ENCODE data around the gene KDM6A.
"Not testable (repeated sequence)": the region's sequence is repeated elsewhere in the genome, so short reads cannot be mapped to it uniquely, and the experiment has no call there.

Gene KDM6A

DNA sequence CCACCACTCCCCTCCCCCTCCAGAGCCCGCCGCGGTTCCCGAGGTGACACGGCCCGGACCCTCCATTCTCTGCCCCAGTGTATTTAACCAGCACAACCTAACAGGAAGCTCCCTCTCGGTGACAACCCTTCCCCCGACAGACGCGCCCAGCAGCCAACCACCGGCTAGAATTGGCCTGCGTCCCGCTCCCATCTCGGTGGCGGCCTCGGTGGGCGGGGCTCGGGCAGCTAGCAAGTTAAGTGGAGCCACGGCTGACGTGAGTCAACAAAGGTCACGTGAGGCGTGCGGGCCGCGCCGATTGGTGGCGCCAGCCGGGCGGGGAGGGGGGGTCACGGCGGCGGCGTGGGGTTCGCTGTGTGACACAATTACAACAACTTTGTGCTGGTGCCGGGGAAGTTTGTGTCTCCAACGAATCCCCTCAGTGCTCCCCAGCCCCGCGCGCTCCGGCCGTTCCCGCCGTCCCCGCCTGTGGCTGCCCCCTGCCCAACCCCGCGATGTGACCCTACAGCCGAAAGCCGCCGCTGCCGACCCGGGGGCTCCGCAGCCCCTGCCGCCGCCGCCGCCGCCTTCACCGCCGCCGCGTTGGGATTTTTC, at the start of gene KDM6A:
Gene KDM6A, plus strand, starts transcription at position 368 of the 594 bp plus-strand sequence. CDS start 364 bp downstream, outside the sequence.
- peak; percentile 91 for DNase-seq (ENCODE audit: low read depth)

DNA sequence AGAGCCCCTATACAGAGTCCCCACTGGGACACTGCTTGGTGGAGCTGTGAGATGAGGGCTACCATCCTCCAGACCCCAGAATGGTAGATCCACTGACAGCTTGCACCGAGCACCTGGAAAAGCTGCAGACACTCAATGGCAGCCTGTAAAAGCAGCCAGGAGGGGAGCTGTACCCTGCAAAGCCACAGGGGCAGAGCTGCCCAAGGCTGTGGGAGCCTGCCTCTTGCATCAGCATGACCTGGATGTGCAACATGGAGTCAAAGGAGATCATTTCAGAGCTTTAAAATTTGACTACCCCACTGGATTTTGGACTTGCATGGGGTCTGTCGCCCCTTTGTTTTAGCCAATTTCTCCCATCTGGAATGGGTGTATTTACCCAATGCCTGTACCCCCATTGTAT, 49.8 kb upstream of the KDM6A start:
- DNase-seq (ENCODE audit: low read depth) = not testable (repeated sequence)

GRCh38 chrX:44828008-44828605, 44.9 kb upstream of the KDM6A start:
- DNase-seq (ENCODE audit: low read depth) = peak; percentile 81

DNA sequence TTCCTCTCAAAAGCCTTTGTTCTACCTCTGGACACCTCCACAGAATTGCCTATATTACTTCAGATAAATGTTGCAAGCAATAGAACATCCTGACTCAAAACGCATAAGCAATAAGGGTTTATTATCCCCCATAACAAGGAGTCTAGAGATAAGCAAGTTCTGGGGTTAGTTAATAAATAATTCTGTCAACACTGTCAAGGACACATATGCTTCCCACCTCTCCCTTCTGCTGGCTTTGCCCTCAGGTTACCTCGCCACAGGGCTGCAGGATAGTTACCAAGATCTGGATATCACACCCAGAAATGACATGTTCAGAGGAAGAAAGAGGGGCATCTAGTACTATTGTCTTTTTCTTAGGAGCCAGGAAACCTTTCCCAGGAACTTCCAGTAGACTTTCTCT, 43.2 kb upstream of the KDM6A start:
- no peak for DNase-seq (ENCODE audit: low read depth)

DNA sequence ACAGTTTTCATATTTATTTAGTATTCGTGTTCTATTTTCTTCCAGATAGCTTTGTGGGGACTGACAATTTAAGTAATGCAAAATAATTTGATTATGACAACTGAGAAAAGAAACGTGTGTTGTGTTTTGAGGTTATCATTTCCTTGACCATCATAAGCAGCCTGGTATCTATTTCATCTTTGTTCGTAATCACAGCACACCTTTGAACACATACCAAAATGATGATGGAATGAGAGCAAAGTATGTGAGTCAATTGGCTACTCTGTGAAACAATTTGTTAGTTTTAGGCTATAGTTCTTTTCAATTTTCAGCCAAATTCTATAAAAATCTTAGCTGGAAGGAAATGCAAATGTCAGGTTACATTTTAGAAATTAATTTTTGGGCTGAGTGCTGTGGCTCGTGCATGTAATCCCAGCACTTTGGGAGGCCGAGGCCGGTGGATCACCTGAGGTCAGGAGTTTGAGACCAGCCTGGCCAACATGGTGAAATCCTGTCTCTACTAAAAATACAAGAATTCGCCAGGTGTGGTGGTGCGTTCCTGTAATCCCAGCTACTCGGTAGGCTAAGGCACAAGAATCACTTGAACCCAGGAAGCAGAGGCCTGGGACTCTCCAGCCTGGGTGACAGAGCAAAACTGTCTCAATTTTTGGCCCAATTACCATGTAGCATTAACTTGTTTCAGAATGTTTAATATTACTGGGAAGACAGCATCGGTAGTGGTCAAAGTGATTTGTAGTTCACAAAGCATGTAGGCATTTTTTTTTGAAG, 30.3 kb upstream of the KDM6A start:
- no peak for DNase-seq (ENCODE audit: low read depth)

GRCh38 chrX:44843318-44843702, 29.7 kb upstream of the KDM6A start:
- no peak for DNase-seq (ENCODE audit: low read depth)

DNA sequence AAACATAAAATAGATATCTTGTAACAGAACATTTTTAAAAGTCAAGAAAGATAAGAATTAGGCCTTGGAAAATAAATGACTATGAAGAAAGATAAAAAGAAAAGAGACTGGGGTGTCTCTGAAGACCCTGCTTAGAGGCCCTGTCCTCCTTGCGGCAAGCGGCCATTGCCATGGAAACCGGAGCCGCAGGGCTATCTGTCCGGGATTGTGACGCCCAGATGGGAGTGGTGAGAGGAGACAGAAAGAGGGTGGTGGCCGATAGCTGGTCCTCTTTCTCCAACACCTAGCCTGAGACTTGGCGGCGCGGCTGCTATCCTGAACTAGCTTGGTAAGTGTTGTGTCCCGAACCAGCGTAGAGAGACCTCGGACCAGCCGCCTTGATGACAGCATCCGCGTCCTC, 29.2 kb upstream of the KDM6A start, which contains the start of gene DUSP21:
Gene DUSP21, plus strand, starts transcription at position 269 of the 400 bp plus-strand sequence. Its CDS starts 112 bp downstream, at position 381.
- DNase-seq (ENCODE audit: low read depth) = no peak

GRCh38 chrX:44844204-44844603, 28.8 kb upstream of the KDM6A start:
- DNase-seq (ENCODE audit: low read depth) = no peak

DNA sequence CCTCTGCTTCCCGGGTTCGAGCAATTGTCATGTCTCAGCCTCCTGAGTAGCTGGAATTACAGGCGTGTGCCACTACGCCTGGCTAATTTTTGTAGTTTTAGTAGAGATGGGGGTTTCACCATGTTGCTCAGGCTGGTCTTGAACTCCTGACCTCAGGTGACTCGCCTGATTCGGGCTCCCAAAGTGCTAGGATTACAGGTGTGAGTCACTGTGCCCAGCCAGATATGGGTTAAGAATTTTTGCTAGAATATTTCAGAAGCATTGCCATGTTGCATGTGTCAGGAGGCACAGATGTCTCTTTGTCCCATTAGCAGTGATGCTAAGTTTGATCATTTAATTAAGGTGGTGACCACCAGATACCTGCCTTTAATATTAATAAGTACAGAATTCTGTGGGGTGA, 22.1 kb upstream of the KDM6A start:
- DNase-seq (ENCODE audit: low read depth) = not testable (repeated sequence)

DNA sequence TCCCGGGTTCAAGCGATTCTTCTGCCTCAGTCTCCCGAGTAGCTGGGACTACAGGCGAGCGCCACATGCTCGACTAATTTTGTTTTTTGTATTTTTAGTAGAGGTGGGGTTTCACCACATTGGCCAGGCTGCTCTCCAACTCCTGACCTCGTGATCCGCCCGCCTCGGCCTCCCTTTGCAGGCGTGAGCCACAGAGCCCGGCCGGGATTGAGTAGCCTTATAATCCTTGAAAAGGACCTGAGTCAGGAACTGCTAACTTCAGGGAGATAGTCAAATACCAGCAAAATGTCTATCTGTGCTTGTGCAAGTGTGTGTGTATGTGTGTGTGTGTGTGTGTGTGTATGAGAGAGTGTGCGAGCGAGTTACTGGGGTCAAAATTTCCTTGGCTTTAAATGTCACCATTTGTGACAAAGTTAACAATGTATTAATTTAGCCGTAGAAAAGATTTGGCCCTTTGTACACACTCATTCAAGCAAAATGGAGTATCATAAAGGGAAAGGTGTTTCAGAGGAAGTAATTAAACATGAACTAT, 1.8 kb upstream of the KDM6A start:
- DNase-seq (ENCODE audit: low read depth) = no peak

DNA sequence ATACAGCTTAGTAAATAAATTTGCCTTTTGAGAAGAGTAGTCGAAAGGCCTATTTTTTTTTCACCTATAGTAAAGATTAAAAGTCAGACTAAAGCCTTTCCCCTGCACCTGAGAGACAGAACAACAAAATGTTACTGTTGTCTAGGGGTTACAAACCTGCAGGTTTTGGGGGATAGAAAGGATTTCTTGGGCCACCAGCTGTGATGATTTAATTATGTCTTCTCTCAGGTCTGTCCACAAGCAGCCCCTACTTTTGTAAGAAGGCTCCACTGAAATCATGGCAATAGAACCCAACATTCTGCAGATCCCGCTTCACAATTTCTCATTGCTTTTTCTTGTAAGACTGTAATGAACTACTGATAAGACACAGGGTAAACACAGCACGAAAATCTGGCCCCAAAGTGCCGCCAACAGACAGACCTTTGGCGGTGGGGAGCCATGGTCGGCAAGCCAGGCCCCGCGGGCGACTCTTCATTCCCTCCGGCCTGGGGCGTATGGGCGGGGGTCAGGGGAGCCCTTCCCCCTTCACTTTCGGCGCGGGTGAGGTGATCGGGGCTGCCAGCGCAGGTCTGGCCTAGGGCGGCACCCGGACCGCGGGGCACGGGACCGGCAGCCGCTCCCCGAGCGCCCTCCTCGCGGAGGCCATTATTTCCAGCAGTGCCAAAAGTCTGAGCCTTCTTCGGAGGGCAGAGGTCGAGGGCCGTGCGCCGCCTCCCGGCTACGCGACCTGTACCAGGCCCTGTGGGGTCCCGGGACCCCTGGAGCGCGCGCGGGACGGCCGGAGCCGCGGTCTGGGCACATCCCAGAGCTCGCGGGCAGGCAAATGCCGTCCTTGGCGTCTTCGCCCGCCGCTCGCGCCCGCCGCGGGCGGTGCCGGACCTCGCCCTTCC, 812 bp upstream of the KDM6A start:
- DNase-seq (ENCODE audit: low read depth) = no peak

GRCh38 chrX:44873415-44874276, 658 bp downstream of the KDM6A start:
- no peak for DNase-seq (ENCODE audit: low read depth)

DNA sequence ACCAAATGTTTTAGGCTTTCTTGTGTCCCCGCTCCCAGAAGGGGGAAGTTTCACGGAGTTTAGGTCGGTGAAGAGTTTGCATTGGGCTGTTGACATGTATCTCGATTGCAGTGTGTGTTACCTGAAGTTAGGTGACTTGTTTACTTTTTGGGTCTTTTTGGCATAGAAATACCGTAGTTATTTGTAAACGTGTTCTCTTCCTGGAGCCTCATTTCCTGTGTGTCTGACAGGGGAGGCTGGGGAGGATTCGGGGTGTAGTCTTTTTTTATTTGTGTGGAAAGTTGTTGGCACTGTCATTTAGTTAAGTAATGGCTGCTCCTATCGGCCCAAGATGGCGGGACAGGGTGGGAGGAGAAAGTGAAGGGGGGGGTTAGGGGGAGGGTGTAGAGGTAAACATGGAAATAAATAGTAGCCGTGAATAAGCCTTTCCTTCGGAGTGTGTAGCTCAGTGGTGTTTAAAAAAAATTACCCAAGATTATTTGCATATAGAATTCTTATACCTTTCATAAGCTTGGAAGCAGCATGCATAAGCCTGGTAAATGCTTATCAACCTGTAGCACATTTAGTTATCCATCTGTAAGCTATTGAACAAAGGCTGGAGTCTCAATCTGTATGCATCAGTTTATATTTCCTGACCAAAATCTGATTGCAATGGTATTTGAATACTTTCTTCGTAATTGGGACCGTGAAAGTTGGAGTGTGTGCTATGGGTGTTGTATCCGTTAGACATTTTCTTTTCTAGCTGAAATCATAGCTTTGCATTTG, 1.6 kb downstream of the KDM6A start:
- DNase-seq (ENCODE audit: low read depth) = no peak

- no peak for DNase-seq (ENCODE audit: low read depth)
Observed at GRCh38 chrX:44875185-44875489, 2.1 kb downstream of the KDM6A start.

DNA sequence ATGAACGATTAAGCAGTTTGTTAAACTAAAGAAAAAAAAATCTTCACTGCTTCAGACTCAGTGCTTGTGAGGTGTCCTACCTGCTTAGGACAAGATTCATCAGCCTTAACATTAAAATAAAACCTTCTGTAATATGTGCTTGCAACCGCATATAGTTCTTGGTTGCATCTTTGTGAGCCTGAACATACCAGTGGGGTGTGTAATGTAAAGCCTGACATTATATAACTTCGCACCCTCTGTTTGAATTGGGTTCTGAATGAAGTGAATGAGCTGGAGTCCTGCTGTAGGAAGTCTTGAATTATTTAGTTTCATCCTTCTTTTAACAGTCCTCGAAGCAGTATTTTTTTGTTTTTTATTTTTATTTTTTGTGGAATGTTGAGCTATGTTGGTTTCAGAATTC, 3.1 kb downstream of the KDM6A start:
- no peak for DNase-seq (ENCODE audit: low read depth)

DNA sequence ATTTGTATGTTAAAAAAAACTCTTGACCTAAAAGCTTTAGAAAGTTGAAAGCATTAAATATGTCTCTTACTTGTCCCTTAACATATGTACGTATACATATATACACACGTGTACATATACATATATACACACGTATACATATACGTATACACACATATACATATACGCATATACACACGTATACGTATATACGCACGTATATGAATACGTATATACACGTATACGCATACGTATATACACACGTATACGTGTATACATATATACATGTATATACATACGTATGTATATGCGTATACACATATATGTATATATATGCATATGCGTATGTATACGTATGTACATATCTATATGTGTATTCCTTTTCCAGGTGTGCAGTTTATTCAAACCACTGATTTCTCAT, 3.8 kb downstream of the KDM6A start:
- DNase-seq (ENCODE audit: low read depth) = no peak

- no peak for DNase-seq (ENCODE audit: low read depth)
Observed at GRCh38 chrX:44878780-44879179, 5.8 kb downstream of the KDM6A start.

GRCh38 chrX:44881549-44881948, 8.6 kb downstream of the KDM6A start:
- no peak for DNase-seq (ENCODE audit: low read depth)

GRCh38 chrX:44882635-44883034, 9.6 kb downstream of the KDM6A start:
- DNase-seq (ENCODE audit: low read depth) = no peak

GRCh38 chrX:44884944-44885343, 12.0 kb downstream of the KDM6A start:
- no peak for DNase-seq (ENCODE audit: low read depth)

Measured in stromal cell of bone marrow (primary cell).